Measurements from ENCODE around the gene PADI2.

The PADI2 gene

DNA sequence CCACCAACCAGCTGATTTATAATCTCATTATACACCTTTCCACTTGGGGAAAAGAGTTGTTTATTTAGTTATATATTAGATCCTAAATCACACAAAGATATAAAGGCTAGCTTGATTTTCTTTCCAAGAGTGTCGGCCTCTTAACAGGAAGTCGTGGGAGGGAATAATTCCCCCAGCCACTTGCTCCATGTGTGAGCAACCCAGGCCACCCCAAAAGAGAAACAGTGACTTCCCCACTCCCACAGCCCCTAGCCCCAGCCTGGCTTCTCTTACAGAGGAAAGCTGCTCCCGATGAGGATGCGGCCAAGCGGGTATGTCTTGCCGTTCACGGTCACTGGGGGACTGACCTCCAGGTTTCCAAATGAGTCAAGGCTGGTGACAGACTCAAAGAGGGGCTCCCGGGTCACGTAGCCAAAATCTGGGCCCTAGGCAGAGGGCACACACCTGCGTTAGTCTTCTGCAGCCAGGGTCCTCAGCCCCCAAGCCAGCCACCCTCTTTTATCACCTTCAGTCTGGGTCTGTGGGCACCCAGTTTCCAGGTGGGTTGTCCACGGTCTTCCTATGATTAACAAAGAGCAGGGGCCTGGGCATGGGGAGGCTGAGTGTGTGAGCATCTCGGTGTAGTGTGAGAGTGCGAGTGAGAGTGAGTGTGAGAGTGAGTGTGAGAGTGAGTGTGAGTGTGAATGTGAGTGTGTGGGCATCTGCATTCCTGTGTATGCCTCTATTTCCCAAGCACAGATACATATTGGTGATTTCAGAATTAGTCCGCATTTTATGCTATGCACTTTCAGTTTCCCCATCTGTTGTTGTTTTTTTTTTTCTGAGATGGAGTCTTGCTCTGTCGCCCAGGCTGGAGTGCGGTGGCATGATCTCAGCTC is 40.0 kb downstream of the PADI2 start:
- TF ChIP-seq POU2F2 (IDR thresholded peaks at IDR 0.05; ENCODE audit: low read depth, low read length) (no peak), SPI1 (IDR thresholded peaks at IDR 0.05; ENCODE audit: low read depth, low read length) (no peak), POLR2AphosphoS5 (IDR thresholded peaks at IDR 0.05; ENCODE audit: low read depth, low read length) (no peak)
- FAIRE-seq (no peak), DNase-seq (ENCODE audit: insufficient read length, low spot score) (no peak)

DNA sequence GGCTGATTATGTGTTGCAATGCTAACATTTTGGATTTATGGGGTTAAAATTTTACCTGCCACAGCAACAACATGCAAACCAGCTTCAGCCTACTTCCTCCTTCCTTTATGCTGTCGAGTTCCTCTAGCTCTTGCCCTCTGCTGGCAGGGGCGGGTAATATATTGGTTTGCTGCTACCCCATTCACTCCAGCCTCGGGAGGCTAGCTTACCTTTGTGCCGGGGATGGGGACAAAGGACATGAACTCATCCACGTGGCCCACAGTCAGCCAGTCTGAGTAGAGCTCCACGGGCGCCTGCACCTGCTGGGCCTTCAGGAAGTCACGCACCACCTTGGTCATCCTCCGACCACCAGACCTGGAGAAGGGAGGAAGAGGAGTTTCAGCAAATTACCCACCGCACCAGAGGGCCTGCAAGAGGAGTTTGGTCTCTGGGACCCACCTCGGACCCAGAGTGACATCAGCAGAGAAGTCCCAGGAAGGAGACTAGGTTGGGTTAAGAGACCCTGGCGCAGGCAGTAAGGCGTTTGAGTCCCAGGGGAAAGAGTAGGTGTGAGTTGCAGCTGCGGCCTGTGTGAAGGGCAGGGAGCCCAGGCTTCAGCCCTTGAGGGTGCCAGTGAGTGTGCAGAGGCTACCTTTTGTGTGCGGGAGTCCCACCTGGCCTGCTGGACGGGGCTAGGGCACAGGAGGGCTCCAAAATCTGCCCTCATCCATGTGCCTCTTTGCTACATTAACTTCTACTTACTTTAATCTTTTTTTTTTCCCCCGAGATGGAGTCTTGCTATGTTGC is 43.6 kb downstream of the PADI2 start:
- FAIRE-seq (peak; percentile 50), DNase-seq (ENCODE audit: insufficient read length, low spot score) (peak; percentile 44)
- TF ChIP-seq PAX5 (IDR thresholded peaks at IDR 0.05; ENCODE audit: insufficient read depth, low read length, severe bottlenecking): no peak
- TF ChIP-seq POLR2A (IDR thresholded peaks at IDR 0.05; ENCODE audit: low read depth, low read length): no peak
- no peak for TF ChIP-seq POU2F2 (IDR thresholded peaks at IDR 0.05; ENCODE audit: low read depth, low read length)
- TF ChIP-seq TAF1 (IDR thresholded peaks at IDR 0.05; ENCODE audit: low read depth, low read length): no peak
- no peak for TF ChIP-seq POLR2AphosphoS5 (IDR thresholded peaks at IDR 0.05; ENCODE audit: low read depth, low read length)
- TF ChIP-seq SPI1 (IDR thresholded peaks at IDR 0.05; ENCODE audit: low read depth, low read length): no peak

DNA sequence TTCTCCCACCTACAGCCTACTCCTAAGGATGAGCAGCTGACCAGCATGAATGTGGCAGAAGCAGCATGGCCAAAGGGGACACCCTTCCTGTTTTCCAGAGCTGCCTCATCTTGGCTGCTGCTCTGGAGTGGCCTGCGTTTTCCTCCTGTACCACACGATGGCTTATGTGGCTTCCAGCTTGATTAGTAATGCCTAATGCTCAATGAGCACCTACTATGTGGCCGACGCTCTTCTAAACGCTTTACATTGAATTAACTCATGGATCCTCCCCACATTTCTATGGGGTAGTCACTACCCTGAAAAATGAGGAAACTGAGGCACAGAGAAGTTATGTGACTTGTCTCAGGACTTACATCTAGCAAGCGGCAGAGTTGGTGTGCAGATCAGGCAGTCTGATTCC is 47.5 kb downstream of the PADI2 start:
- no peak for DNase-seq (ENCODE audit: insufficient read length, low spot score)
- no peak for FAIRE-seq
- no peak for TF ChIP-seq POLR2A (IDR thresholded peaks at IDR 0.05; ENCODE audit: low read depth, low read length)
- TF ChIP-seq POU2F2 (IDR thresholded peaks at IDR 0.05; ENCODE audit: low read depth, low read length): no peak
- no peak for TF ChIP-seq SPI1 (IDR thresholded peaks at IDR 0.05; ENCODE audit: low read depth, low read length)
- no peak for TF ChIP-seq TAF1 (IDR thresholded peaks at IDR 0.05; ENCODE audit: low read depth, low read length)
- no peak for TF ChIP-seq PAX5 (IDR thresholded peaks at IDR 0.05; ENCODE audit: insufficient read depth, low read length, severe bottlenecking)
- no peak for TF ChIP-seq POLR2AphosphoS5 (IDR thresholded peaks at IDR 0.05; ENCODE audit: low read depth, low read length)

DNA sequence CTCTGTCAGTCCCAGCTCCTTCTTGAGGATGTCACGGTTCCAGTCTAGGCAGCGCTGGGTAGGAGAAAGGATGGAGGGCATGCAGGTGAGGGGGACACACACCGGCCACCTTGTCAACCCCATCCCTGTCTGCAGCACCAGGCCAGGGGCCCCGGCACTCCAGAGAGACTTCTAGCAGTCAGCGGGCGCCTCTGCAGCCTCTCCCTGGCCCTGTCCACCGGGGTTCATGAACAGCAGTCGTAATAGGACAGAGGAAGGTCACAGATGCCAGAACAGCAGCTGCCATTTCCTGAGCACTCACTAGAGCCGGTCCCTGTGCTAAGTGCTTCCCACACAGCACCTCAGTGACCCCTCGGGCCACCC is 49.1 kb downstream of the PADI2 start:
- TF ChIP-seq TAF1 (IDR thresholded peaks at IDR 0.05; ENCODE audit: low read depth, low read length) (no peak), SPI1 (IDR thresholded peaks at IDR 0.05; ENCODE audit: low read depth, low read length) (no peak), POLR2A (IDR thresholded peaks at IDR 0.05; ENCODE audit: low read depth, low read length) (no peak), POLR2AphosphoS5 (IDR thresholded peaks at IDR 0.05; ENCODE audit: low read depth, low read length) (no peak), POU2F2 (IDR thresholded peaks at IDR 0.05; ENCODE audit: low read depth, low read length) (no peak), PAX5 (IDR thresholded peaks at IDR 0.05; ENCODE audit: insufficient read depth, low read length, severe bottlenecking) (no peak)
- FAIRE-seq: no peak
- DNase-seq (ENCODE audit: insufficient read length, low spot score): no peak

DNA sequence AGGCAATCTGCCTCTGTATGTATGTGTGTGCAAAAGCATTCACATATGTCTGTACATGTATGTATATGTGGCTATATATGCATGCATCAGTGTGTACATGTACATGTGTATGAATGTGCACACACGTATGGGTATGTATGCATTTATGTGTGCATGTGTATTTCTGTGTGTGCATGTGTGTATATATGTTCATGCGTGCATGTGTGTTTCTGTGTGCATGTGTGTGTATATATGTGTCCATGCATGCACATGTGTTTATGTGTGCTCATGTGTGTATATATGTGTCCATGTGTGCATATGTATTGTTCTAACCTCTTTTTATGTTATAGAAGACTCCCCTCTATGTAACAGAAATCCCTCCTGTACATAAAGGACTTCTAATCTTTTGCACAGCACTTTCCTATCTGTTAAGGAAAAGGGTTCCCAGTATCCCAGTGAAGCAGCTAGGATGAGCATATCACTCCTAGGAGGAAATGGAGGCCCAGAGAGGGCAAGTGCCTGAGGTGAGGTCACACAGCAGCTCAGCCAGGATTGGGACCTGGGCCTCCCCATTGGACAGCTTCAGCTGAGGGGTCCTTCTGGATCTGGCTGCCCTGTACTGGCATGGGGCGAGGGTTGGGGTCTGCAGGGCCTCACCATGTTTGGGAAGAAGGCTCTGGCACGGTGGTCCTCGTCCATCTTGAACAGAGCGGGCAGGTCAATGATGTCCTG is 49.6 kb downstream of the PADI2 start:
- FAIRE-seq: peak; percentile 5
- DNase-seq (ENCODE audit: insufficient read length, low spot score): no peak
- TF ChIP-seq PAX5 (IDR thresholded peaks at IDR 0.05; ENCODE audit: insufficient read depth, low read length, severe bottlenecking): no peak

DNA sequence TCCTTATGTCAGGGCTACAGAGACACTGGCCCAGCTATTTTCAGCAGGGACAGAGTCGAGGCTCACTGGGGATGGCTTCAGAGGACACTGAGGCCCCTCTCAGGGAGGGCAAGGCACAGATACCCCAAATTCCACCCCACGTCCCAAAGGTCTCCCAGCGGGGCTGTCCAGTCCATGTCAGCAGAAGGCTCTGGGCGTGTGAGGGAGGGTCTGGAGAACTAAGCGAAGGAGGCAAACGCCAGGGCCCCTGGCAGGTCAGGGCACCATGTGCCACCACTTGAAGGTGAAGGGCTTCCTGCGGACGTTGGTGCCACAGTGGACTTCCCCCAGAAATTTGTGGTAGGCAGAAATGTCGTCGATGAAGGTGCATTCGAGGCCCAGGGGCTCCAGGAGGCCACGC is 50.5 kb downstream of the PADI2 start:
- DNase-seq (ENCODE audit: insufficient read length, low spot score): no peak
- FAIRE-seq: no peak
- TF ChIP-seq SPI1 (IDR thresholded peaks at IDR 0.05; ENCODE audit: low read depth, low read length) (no peak), PAX5 (IDR thresholded peaks at IDR 0.05; ENCODE audit: insufficient read depth, low read length, severe bottlenecking) (no peak), POLR2A (IDR thresholded peaks at IDR 0.05; ENCODE audit: low read depth, low read length) (no peak), TAF1 (IDR thresholded peaks at IDR 0.05; ENCODE audit: low read depth, low read length) (no peak), POU2F2 (IDR thresholded peaks at IDR 0.05; ENCODE audit: low read depth, low read length) (no peak), POLR2AphosphoS5 (IDR thresholded peaks at IDR 0.05; ENCODE audit: low read depth, low read length) (no peak)

DNA sequence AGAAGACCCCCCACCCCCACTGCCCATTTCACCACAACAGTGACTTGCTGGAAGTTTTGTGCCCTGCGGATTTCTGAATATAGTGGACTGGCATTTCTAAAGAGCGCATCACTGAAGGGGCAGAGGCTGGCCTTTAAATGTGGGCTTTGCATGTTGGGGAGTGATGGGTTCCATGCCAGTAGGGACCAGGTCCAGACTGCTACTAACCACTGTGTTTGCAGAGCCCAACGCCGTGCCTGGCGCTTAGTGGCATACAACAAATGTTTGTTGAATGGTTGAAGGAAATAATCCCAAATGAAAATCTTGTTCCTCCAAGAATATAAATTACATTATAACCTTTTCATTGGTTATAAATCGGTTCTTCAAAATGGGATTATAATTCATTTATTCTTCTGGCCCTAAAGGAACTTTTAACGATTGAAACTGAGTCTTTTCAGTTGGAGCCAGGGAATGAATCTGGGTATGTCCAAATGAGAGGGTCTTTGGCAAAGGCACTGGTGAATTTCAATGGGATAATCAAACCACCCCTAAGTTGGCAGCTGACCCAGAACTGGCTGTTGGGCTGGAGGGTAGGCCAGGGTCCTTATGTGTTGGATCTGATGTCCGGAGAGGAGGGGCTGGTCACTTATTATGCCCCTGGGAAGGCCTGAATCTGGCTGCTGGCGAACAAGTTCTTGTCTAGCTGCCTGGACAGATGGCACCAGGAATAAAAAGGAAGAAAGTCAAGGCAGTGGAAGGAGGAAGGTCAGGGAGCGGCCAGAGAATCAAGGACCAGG is 51.6 kb downstream of the PADI2 start:
- DNase-seq (ENCODE audit: insufficient read length, low spot score) (no peak), FAIRE-seq (no peak)
- TF ChIP-seq PAX5 (IDR thresholded peaks at IDR 0.05; ENCODE audit: insufficient read depth, low read length, severe bottlenecking) (no peak), TAF1 (IDR thresholded peaks at IDR 0.05; ENCODE audit: low read depth, low read length) (no peak), POLR2A (IDR thresholded peaks at IDR 0.05; ENCODE audit: low read depth, low read length) (no peak), POLR2AphosphoS5 (IDR thresholded peaks at IDR 0.05; ENCODE audit: low read depth, low read length) (no peak), SPI1 (IDR thresholded peaks at IDR 0.05; ENCODE audit: low read depth, low read length) (no peak), POU2F2 (IDR thresholded peaks at IDR 0.05; ENCODE audit: low read depth, low read length) (no peak)

DNA sequence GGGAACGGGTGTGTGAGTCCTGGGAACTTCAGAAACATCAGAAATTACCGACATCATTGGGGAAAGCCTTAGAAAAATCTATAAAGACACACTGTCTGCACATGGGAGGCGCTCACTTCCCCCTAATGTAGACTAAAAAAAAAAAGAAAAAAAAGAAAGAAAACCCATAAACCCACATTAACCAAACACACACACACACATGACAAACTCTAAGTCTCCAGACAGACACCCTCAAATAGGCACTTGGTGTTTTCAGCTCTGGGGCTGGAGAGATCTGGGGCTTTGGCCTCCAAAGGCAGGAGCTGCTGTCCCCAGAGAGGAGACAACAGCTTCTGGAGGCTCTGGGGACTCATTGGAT is 52.2 kb downstream of the PADI2 start:
- no peak for TF ChIP-seq SPI1 (IDR thresholded peaks at IDR 0.05; ENCODE audit: low read depth, low read length)
- TF ChIP-seq TAF1 (IDR thresholded peaks at IDR 0.05; ENCODE audit: low read depth, low read length): no peak
- no peak for TF ChIP-seq POU2F2 (IDR thresholded peaks at IDR 0.05; ENCODE audit: low read depth, low read length)
- TF ChIP-seq POLR2AphosphoS5 (IDR thresholded peaks at IDR 0.05; ENCODE audit: low read depth, low read length): no peak
- no peak for TF ChIP-seq POLR2A (IDR thresholded peaks at IDR 0.05; ENCODE audit: low read depth, low read length)
- no peak for TF ChIP-seq PAX5 (IDR thresholded peaks at IDR 0.05; ENCODE audit: insufficient read depth, low read length, severe bottlenecking)
- FAIRE-seq (no peak), DNase-seq (ENCODE audit: insufficient read length, low spot score) (no peak)

All from GM12891 (cell line).